ENCODE measurements around the gene PLEKHG2. TPM values are rescaled to one million over a fixed set of nuclear protein-coding genes. Genes with fewer than 3 reads are reported as not detected.
A peak's percentile ranks its signal among the peaks of the same experiment; 100 is the strongest.

The PLEKHG2 gene
- total and polyA plus RNA-seq, 9 of the 15 experiments (the other 6 are each of a cell fraction or from before 2014, with no cell fraction given) = 0.98 to 45.7 (median 9.8) TPM

GRCh38 chr19:39381910-39382611 lies 30.4 kb upstream of the PLEKHG2 start (continued):
- TF ChIP-seq BCLAF1 (IDR thresholded peaks at IDR 0.05; ENCODE audit: borderline replicate concordance in 1 of 2, control insufficient read depth in 1 of 2, low read depth in 2 of 2, low read length in 1 of 2) (no peak), ZFP91 (CRISPR knock-in tag; IDR thresholded peaks at IDR 0.05) (no peak), HNRNPK (IDR thresholded peaks at IDR 0.05; ENCODE audit: low read depth, low read length, poor library complexity, severe bottlenecking) (no peak), ARNT (IDR thresholded peaks at IDR 0.05) (peak in 1 of 2 experiments; percentile 85; a peak in 2 of 4 replicates), FOXP1 (CRISPR knock-in tag; IDR thresholded peaks at IDR 0.05) (no peak), ZNF639 (CRISPR knock-in tag; conservative IDR thresholded peaks at IDR 0.05 in 1 of 2, IDR thresholded peaks at IDR 0.05 in 1 of 2) (0 out of 4 replicates have a peak, but pooled peaks of 1 of the 2 experiments have one; percentile 64), ZNF274 (IDR thresholded peaks at IDR 0.05; ENCODE audit: borderline replicate concordance, low read depth, low read length) (no peak), CBX5 (IDR thresholded peaks at IDR 0.05; ENCODE audit: borderline replicate concordance, low read depth) (no peak), IRF1 (CRISPR knock-in tag; IDR thresholded peaks at IDR 0.05; ENCODE audit: borderline replicate concordance) (no peak), THRA (IDR thresholded peaks at IDR 0.05) (no peak), TGIF2 (CRISPR knock-in tag; IDR thresholded peaks at IDR 0.05) (no peak), ZFP30 (CRISPR knock-in tag; IDR thresholded peaks at IDR 0.05; ENCODE audit: borderline replicate concordance) (no peak), ZNF224 (CRISPR knock-in tag; IDR thresholded peaks at IDR 0.05) (no peak), PTTG1 (tag; IDR thresholded peaks at IDR 0.05; ENCODE audit: low read depth) (no peak), CBFA2T2 (conservative IDR thresholded peaks at IDR 0.05) (peak; percentile 94), ERF (CRISPR knock-in tag; IDR thresholded peaks at IDR 0.05) (no peak), ATF7 (IDR thresholded peaks at IDR 0.05) (peak; percentile 23; the same call in 1 of the 2 replicates), STAT5A (IDR thresholded peaks at IDR 0.05; ENCODE audit: borderline replicate concordance, low read length) (peak; percentile 80)
